ENCODE data around the gene DHRS7.

DNA sequence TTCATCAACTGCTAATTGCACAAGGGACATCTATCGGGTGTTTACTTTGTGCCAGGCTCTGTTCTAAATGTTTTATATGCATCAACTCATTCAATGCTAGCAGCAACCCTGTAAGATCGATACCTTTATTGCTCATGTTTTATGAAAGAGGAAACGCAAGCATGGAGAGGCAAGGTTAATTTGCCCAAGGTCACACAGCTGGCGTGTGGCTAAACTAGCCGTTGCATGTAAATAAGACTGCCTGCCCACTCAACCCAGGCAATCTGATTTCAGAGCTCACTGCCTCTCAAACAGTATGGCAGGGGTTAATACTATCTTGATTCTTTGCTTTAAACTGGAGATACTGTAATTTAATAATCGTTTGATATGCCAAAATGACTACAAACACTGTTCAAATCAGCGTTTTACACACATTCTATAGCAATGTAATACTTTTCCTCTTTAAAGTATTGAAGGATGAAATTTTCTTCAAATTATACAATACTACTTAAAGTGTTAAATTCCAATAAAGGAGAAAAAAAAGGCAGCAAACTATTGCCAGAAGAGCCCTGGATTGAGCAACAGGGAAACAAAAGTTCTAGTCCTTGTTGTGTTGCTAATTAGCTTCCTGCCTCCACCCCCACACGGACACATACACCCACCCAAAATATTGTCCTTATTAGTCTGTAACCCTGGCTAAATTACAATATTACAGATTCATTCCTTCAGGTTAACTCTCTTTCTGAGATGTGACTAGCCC lies 39.1 kb upstream of the DHRS7 start:
- TF ChIP-seq EZH2 (IDR thresholded peaks at IDR 0.05; ENCODE audit: borderline replicate concordance, low read length), result no peak
- TF ChIP-seq, protein P1, sequence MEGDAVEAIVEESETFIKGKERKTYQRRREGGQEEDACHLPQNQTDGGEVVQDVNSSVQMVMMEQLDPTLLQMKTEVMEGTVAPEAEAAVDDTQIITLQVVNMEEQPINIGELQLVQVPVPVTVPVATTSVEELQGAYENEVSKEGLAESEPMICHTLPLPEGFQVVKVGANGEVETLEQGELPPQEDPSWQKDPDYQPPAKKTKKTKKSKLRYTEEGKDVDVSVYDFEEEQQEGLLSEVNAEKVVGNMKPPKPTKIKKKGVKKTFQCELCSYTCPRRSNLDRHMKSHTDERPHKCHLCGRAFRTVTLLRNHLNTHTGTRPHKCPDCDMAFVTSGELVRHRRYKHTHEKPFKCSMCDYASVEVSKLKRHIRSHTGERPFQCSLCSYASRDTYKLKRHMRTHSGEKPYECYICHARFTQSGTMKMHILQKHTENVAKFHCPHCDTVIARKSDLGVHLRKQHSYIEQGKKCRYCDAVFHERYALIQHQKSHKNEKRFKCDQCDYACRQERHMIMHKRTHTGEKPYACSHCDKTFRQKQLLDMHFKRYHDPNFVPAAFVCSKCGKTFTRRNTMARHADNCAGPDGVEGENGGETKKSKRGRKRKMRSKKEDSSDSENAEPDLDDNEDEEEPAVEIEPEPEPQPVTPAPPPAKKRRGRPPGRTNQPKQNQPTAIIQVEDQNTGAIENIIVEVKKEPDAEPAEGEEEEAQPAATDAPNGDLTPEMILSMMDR (conservative IDR thresholded peaks at IDR 0.05 in 1 of 2, IDR thresholded peaks at IDR 0.05 in 1 of 2; ENCODE audit: extremely low read depth in 1 of 2, insufficient read depth in 1 of 2, low read depth in 1 of 2, low read length in 2 of 2), result no peak
